HPDE6-E6E7 (cell line): ENCODE results near the gene SCG3.

Source experiments
- DNase-seq: peaks from one replicate; pipeline ENCODE4 v3.0.0; 2011; ENCODE audit warnings: missing footprints; ENCODE audit errors: extremely low spot score

Gene SCG3

DNA sequence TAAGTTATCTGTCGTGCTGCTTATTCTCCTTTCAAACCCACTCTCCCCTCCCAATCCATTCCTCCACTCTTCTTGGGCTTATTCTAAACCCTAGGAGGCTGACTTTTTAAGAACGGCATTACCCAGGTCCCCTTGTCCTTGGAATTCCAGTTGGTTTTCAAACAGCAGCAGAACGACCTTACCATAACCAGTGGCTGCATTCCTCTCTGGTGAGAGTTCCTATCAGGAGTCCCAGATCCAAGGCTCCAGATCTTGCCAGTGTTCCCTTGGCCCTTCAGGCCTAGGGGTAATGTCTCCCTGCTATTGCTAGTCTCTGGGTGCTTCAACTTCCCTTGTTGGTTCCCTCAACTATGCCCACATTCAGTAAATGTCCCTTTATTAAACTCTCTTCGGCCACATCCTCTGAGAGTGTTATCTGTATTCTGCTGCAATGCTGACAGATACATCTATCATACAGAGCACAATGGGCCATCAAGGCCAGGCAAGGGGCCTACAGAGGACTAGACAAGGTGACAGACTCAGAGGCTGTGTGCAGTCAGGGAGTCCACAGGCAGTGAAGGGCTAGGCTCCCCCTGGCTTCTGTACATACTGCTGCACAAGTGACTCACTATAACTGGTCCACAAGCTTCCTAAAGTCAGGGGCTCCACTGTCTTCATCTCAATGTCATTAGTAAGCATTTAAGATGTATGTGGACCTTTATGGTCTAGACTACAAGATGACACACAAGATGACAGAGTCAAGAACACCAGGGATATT, 46.0 kb downstream of the SCG3 start:
- no peak for DNase-seq

- no peak for DNase-seq
These were observed 50.4 kb downstream of the SCG3 start for GRCh38 chr15:51731549-51732267.

DNA sequence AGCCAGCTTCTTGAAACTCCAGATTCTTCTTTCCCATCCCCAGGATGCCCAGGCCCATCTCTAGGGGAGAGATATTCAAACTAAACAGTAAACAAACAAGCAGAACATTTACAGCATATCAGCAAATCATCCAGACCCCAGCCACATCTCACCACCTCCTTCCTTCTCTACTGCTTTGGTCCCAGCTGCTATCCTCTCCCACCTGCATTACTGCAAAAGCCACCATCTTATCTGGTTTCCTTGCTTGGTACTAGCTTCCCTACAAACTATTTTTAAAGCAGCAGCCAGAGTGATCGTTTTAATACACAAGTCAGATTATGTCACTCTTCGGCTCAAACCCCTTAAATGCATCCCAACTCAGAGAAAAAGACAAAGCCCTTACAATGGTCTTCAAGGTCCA, 51.3 kb downstream of the SCG3 start:
- no peak for DNase-seq

- no peak for DNase-seq
These were observed 54.1 kb downstream of the SCG3 start for GRCh38 chr15:51735228-51736010.

GRCh38 chr15:51736069-51736468, 54.8 kb downstream of the SCG3 start:
- DNase-seq: no peak

DNA sequence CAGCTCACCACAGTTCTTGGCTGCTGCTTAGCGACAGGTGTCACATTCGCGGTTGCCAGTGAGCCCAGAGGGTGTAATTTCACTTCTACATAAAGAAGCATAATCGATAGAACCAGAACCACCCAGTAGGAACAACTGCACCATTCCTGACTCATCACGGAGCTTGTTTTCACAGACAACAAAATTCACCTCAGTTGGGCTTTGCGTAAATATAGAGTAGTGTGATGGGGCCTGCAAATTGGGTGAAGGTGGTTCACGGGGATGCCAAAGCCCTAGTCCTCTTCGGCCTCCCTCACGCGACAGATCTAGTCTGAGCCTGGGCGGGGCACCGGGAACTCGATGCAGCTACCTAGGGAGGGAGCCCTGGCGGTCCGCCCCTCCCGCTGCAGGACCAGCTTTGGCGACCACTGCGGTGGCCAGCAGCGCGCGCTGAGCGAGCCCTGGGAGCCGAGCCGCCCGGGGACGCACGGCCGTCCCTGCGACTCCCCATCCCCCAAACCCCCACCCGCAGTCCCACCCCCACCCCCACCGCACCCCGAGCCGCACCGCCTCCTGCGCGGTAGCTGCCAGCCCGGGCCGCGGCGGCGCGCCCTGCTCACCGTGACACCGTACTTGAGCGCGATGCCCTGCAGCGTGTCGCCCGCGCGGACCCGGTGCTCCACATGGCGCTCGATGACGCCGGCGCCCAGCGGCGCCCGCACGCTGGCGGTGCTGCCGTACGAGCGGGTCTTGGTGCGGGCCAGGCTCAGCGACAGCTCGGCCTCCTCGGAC, 55.6 kb downstream of the SCG3 start:
- DNase-seq: no peak

- no peak for DNase-seq
These were observed 56.4 kb downstream of the SCG3 start, which contains the start of gene LYSMD2 for GRCh38 chr15:51737522-51738305. TSS of gene LYSMD2 (minus strand) at chr15:51737655. CDS start at chr15:51737622, 33 bp downstream.

- DNase-seq: no peak
These were observed 57.2 kb downstream of the SCG3 start for GRCh38 chr15:51738553-51738952.

DNA sequence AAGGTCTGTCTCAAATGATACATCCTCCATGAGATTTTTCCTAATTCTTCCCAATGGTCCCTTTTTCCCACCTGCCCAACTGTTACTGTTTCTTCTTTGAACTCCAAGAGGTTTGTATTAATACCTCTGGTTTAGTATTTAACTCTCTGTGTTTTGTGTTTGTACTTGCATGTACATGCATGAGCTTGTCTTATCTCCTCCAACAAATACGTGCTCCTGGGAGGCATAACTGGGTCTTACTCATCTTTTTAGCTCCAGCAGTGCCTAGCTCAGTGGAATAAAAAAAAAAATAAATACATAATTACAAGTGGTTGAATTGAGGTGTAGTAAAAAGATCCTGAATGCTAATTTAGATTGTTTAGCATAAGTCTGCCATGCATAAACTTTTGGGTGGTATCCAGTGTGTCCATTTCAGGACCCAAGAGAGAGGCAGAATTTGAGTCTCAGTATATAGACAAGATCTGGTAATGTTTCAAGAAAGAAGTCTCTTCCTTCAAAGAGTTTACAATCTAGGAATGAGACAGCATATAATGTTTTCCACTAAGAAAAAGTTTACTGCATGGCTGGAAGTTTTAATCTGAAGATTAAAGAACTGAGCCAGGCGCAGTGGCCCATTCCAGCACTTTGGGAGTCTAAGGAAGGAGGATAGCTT, 57.9 kb downstream of the SCG3 start:
- DNase-seq: peak; percentile 73

GRCh38 chr15:51749307-51749706, 68.0 kb downstream of the SCG3 start:
- no peak for DNase-seq

GRCh38 chr15:51750186-51750585, 68.9 kb downstream of the SCG3 start:
- no peak for DNase-seq

DNA sequence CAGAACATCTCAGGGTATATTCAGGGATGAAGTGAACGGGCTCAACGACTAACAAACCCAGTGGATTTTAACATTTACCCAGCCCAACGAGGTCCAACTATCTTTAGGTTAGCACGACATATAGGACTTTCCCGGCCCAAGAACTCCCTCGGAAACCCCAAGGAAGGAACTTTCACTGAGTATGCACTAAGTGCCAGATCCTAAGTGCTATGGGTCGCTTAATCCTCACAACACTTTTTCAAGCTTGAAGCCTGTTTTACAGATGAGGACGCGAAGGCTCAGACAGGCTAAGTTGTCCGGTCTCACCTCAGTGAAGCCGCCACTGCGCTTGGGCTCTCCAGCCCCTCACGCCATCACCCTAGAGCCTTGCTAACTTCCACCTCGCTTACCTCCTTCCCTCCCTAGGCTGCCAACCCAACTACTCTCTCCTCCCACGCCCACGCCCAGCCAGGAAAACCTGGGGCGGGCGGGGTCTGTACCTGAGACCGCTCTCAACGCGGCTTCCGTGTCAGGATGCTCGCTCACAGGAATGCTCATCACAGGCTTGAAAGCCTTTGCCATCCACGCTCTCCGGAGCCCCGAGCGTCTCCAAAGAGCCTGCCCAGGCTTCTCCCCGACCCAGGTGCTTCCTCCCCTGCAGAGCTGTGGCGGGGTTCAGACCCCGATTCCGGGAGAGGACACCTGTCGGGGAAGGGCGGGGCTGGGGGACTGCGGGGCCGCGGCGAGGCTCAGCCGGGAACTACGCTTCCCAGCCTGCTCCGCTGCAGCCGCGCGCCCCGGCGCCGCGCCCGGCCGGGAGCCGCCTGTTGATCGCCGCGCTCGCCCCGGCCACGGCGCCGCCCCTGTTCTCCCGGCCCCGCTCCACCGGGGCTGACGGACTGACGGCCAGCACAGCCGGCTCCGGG, 69.7 kb downstream of the SCG3 start, which contains the start of gene TMOD2:
TSS of gene TMOD2 (plus strand) at position 806 of the 905 bp plus-strand sequence. CDS start 14,845 bp downstream, outside the sequence.
- DNase-seq: peak; percentile 49

DNA sequence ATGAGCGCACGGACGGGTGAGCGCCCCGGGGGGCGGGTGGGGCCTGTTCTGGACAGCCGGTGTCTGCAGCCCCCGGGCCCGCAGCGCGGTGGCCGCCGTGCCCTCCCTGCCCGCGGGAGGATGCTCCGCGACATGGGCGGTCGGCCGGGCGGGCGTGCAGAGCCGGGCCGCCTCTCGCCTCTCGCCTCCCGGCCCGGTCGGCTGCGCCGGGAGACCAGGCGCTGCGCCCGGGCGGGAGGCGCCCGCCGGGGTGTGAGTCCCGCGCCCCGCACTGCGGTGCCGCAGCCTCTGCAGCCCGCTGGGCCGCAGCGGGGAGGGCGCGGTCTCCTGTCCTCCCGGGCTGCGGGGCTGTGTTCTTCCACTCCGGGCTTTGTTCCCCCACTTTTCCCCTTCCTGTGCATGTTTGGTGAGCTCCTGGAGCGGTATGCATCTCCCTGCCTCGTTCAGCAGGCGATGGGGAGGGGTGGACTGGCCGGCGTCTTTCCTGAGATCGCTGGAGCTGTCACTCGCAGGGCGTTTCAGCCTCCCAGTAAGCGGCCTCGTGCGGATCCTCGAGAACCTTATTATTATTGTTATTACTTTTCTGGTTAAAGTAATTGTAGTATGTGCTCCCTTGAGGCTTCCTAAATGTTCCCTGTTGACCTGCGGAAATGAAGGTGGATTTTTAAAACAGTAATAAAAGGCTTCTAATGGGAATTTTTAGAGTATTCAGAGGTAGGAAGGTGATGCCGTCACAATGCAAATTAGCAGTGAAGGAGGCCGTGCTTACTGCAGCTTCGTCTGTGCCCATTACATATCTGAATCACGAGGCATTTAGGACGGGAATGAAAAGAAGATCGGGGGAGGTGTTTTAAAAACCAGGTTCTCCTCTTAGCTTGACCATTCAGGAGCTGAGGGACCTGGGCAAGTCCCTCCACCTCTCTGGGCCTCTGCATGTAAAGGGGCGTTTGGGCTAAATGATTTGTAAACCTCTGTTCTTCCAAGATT, 70.7 kb downstream of the SCG3 start:
- DNase-seq: no peak

DNA sequence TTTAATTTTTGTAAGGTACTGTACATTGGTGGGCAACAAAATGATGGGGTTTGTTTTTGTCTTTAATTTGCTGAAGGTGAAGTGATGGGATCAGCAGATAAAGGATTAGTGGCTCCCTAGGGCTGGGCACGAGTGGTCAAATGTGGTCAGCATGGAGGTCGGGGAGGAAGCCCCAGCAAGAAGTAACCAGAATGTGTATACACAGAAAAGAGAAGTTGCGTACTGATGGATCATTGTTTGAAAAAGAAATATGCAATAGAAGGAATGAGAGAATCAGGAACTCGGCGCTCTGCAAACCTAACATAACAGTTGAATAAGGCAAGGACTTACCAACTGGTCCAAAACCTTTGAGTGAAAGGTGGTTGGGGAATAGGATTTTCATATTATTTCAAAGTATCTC, 71.6 kb downstream of the SCG3 start:
- DNase-seq: no peak

DNA sequence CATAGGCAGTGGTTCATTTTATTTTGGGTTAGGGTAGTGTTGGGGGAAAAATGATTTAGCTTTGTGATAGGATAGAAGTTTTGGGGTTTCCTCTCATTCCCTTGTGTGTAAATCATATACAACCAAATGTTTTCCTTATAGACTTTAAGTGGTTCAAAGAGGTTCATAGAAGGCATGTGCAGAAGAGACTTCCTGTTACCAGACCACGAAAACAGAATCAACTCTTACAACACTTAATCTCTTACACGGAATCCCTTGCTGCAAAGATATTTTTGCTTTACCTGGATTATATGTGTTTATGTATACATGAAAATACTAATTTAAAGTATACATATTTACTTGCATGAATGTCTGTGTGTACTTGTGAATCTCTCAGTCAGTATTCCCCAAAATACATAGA, 73.0 kb downstream of the SCG3 start:
- DNase-seq: no peak

DNA sequence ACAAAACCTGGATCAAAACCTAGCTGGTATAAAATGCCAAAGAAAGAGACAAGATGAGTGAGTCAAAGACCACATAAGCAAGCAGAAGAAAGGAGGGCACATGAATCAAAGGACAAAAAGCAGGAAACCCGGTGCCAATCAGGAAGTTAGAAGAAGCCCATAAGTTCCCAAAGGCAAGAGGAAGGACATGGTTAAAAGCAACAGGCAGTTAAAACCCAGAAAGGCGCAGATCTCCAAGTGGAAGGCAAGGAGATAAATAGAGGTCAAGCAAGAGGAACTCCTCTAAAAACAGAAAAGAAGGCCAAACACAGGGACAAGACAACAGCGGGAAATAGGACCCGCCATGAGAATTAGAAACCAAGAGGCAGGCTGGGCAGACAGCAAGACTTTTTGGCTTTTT, 74.5 kb downstream of the SCG3 start:
- no peak for DNase-seq

DNA sequence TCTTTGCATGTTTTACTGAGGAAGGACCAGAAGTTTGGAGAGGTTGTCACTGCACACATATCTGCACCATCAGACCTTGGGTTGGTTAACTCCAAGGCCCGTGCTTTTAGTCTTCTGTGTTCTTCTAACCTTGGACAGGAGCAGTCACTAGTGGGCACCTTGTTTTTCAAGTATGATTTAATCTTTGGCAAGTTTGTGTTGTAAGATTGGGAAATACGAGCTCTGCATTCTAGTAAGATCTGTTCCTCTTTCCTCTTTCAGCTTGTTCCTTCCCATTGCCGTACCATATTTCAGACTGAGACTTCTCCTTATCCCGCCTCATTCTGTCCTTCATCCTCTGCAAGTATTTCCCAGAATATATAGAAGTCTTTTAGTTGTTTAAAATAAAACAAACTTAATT, 75.2 kb downstream of the SCG3 start:
- DNase-seq: no peak

GRCh38 chr15:51757450-51757849, 76.1 kb downstream of the SCG3 start:
- DNase-seq: no peak
